ENCODE data around the gene HOXB7. TPM values are rescaled to one million over a fixed set of nuclear protein-coding genes. Genes with fewer than 3 reads are reported as not detected.

The HOXB7 gene
- polyA plus RNA-seq, 1 experiment, result not detected

GRCh38 chr17:48615047-48615962, 4.5 kb upstream of the HOXB7 start, which contains the start of gene HOXB8:
Gene HOXB8, minus strand, starts transcription at chr17:48615292. Its CDS starts 588 bp downstream, at chr17:48614704.
- Histone ChIP-seq H3K36me3 (ENCODE audit: control insufficient read depth, insufficient read depth, low read length) (no peaks in the 10 kb centered on the region), H3K27me3 (ENCODE audit: control insufficient read depth, insufficient read depth, low read length) (peaks cover 75% of the 10 kb centered on the region), H3K4me3 (ENCODE audit: low read depth, low read length) (no peak within 1 kb of the TSS)
- DNase-seq (ENCODE audit: low read depth), result no peak
- CTCF ChIA-PET, result interaction anchor here (0.6 to 2.0 kb wide), 5 partner anchors 8 to 772 kb away, joined by 3 to 6 read pairs (median 3); partner anchors contain the start of gene HOXB6
- POLR2A ChIA-PET, result no interaction called here
- no peak for TF ChIP-seq CTCF (IDR thresholded peaks at IDR 0.05; ENCODE audit: insufficient read depth, low read depth, low read length)

- CTCF ChIA-PET, result interaction anchor here (1.0 to 2.0 kb wide), 6 partner anchors 9 to 280 kb away, joined by 3 to 6 read pairs (median 4); no protein-coding TSS in a partner anchor
- no peak for DNase-seq (ENCODE audit: low read depth)
- H3K4me3 ChIP-seq (ENCODE audit: low read depth, low read length), result no peak overlapping the region
- peaks cover 77% of the 10 kb centered on the region for H3K27me3 ChIP-seq (ENCODE audit: control insufficient read depth, insufficient read depth, low read length)
- POLR2A ChIA-PET, result no interaction called here
- H3K36me3 ChIP-seq (ENCODE audit: control insufficient read depth, insufficient read depth, low read length), result no peaks in the 10 kb centered on the region
- TF ChIP-seq CTCF (IDR thresholded peaks at IDR 0.05; ENCODE audit: insufficient read depth, low read depth, low read length), result no peak
These were observed 3.3 kb upstream of the HOXB7 start for GRCh38 chr17:48613862-48614694.

GRCh38 chr17:48612854-48613691, 2.3 kb upstream of the HOXB7 start:
- POLR2A ChIA-PET, result interaction anchor here (0.6 to 0.7 kb wide), 2 partner anchors 73 to 349 kb away, joined by 4 to 10 read pairs; no protein-coding TSS in a partner anchor
- TF ChIP-seq CTCF (IDR thresholded peaks at IDR 0.05; ENCODE audit: insufficient read depth, low read depth, low read length), result 0 out of 2 replicates have a peak, but pooled peaks have one; percentile 21
- no peaks in the 10 kb centered on the region for H3K36me3 ChIP-seq (ENCODE audit: control insufficient read depth, insufficient read depth, low read length)
- no peak overlapping the region for H3K4me3 ChIP-seq (ENCODE audit: low read depth, low read length)
- CTCF ChIA-PET, result interaction anchor here (0.6 to 1.6 kb wide), 9 partner anchors 9 to 462 kb away, joined by 3 to 6 read pairs (median 4); partner anchors contain the start of gene HOXB9
- peaks cover 80% of the 10 kb centered on the region for H3K27me3 ChIP-seq (ENCODE audit: control insufficient read depth, insufficient read depth, low read length)
- DNase-seq (ENCODE audit: low read depth), result no peak

GRCh38 chr17:48612456-48612853, 1.6 kb upstream of the HOXB7 start:
- POLR2A ChIA-PET, result interaction anchor here (0.7 kb wide), 1 partner anchor 72 kb away, joined by 4 read pairs; no protein-coding TSS in a partner anchor
- no peak for TF ChIP-seq CTCF (IDR thresholded peaks at IDR 0.05; ENCODE audit: insufficient read depth, low read depth, low read length)
- Histone ChIP-seq H3K36me3 (ENCODE audit: control insufficient read depth, insufficient read depth, low read length) (no peaks in the 10 kb centered on the region), H3K27me3 (ENCODE audit: control insufficient read depth, insufficient read depth, low read length) (peaks cover 79% of the 10 kb centered on the region), H3K4me3 (ENCODE audit: low read depth, low read length) (no peak overlapping the region)
- DNase-seq (ENCODE audit: low read depth), result no peak
- CTCF ChIA-PET, result interaction anchor here (0.6 to 1.6 kb wide), 9 partner anchors 8 to 461 kb away, joined by 3 to 6 read pairs (median 4); partner anchors contain the start of gene HOXB9
